ENCODE measurements around the gene RPL29. TPM values are rescaled to one million over a fixed set of nuclear protein-coding genes. Genes with fewer than 3 reads are reported as not detected.

Gene RPL29
- total and polyA plus RNA-seq, 4 donors = 711 to 2,402 (median 1,234) TPM

- Histone ChIP-seq H3K27ac (ENCODE audit: low read depth in 1 of 2, low read length in 1 of 2) (no peak overlapping the region), H3K36me3 (ENCODE audit: control insufficient read depth in 4 of 4, insufficient read depth in 4 of 4, low read length in 4 of 4) (peaks cover 2 to 8% (median 6%) of the 10 kb centered on the region in 4 donors), H3K9me3 (ENCODE audit: control insufficient read depth in 4 of 4, insufficient read depth in 3 of 4, low read length in 3 of 4) (no peaks in the 10 kb centered on the region), H3K27me3 (ENCODE audit: control insufficient read depth in 3 of 3, insufficient read depth in 3 of 3, low read length in 2 of 3) (no peaks in the 10 kb centered on the region), H3K4me3 (no peak overlapping the region), H3K9ac (ENCODE audit: insufficient read depth in 1 of 2, low read length in 2 of 2) (no peak overlapping the region), H3K4me1 (ENCODE audit: control insufficient read depth in 5 of 5, insufficient read depth in 5 of 5, low read length in 5 of 5) (peaks cover 4 to 14% (median 7%) of the 10 kb centered on the region in 5 donors)
- DNase-seq = no peak
- TF ChIP-seq CTCF (IDR thresholded peaks at IDR 0.05; ENCODE audit: control extremely low read depth, extremely low read depth) = no peak
- WGBS, 2 donors = 84 to 86% methylated on average over 15 of the region's 15 CpGs
- no peak for ATAC-seq (ENCODE audit: insufficient read depth, low FRiP score)
Observed at GRCh38 chr3:51988286-51989146, 7.2 kb downstream of the RPL29 start.

- H3K36me3 ChIP-seq (ENCODE audit: control insufficient read depth in 4 of 4, insufficient read depth in 4 of 4, low read length in 4 of 4) = peaks cover 0 to 3% (median 2%) of the 10 kb centered on the region in 4 donors
- peaks cover 4 to 18% (median 9%) of the 10 kb centered on the region in 5 donors for H3K4me1 ChIP-seq (ENCODE audit: control insufficient read depth in 5 of 5, insufficient read depth in 5 of 5, low read length in 5 of 5)
- 92 to 94% methylated on average over 7 of the region's 7 CpGs for WGBS, 2 donors
- no peak overlapping the region for H3K9ac ChIP-seq (ENCODE audit: insufficient read depth in 1 of 2, low read length in 2 of 2)
- no peaks in the 10 kb centered on the region for H3K9me3 ChIP-seq (ENCODE audit: control insufficient read depth in 4 of 4, insufficient read depth in 3 of 4, low read length in 3 of 4)
- H3K27me3 ChIP-seq (ENCODE audit: control insufficient read depth in 3 of 3, insufficient read depth in 3 of 3, low read length in 2 of 3) = no peaks in the 10 kb centered on the region
- H3K27ac ChIP-seq (ENCODE audit: low read depth in 1 of 2, low read length in 1 of 2) = no peak overlapping the region
- ATAC-seq (ENCODE audit: insufficient read depth, low FRiP score) = no peak
- no peak for DNase-seq
- no peak overlapping the region for H3K4me3 ChIP-seq
- TF ChIP-seq CTCF (IDR thresholded peaks at IDR 0.05; ENCODE audit: control extremely low read depth, extremely low read depth) = no peak
Observed at GRCh38 chr3:51987568-51987967, 8.1 kb downstream of the RPL29 start.

GRCh38 chr3:51986010-51986947 is 9.4 kb downstream of the RPL29 start:
- ATAC-seq (ENCODE audit: insufficient read depth, low FRiP score) = no peak
- H3K4me3 ChIP-seq = no peak overlapping the region
- peaks cover 0 to under 1% (median 0%) of the 10 kb centered on the region in 4 donors for H3K36me3 ChIP-seq (ENCODE audit: control insufficient read depth in 4 of 4, insufficient read depth in 4 of 4, low read length in 4 of 4)
- no peak for DNase-seq
- WGBS, 2 donors = 86 to 88% methylated on average over 12 of the region's 12 CpGs
- no peak overlapping the region for H3K27ac ChIP-seq (ENCODE audit: low read depth in 1 of 2, low read length in 1 of 2)
- no peak overlapping the region for H3K9ac ChIP-seq (ENCODE audit: insufficient read depth in 1 of 2, low read length in 2 of 2)
- H3K27me3 ChIP-seq (ENCODE audit: control insufficient read depth in 3 of 3, insufficient read depth in 3 of 3, low read length in 2 of 3) = no peaks in the 10 kb centered on the region
- no peaks in the 10 kb centered on the region for H3K9me3 ChIP-seq (ENCODE audit: control insufficient read depth in 4 of 4, insufficient read depth in 3 of 4, low read length in 3 of 4)
- TF ChIP-seq CTCF (IDR thresholded peaks at IDR 0.05; ENCODE audit: control extremely low read depth, extremely low read depth) = no peak
- peaks cover 4 to 25% (median 9%) of the 10 kb centered on the region in 5 donors for H3K4me1 ChIP-seq (ENCODE audit: control insufficient read depth in 5 of 5, insufficient read depth in 5 of 5, low read length in 5 of 5)

All from lung (tissue), 12 donors.